Peyer's patch (tissue), 4 donors: ENCODE measurements around the gene TNFRSF8.

Experiments
- POLR2A ChIP-seq, 2 donors: fragments of 450-650 bp; IDR thresholded peaks; one replicate each; pipeline ENCODE4 v1.5.1; 2017; ENCODE audit warnings: antibody characterized with exemption in 2 of 2, mild to moderate bottlenecking in 2 of 2, moderate library complexity in 2 of 2
- TF ChIP-seq, protein P1 (sequence below), 6 experiments: fragments of 450-650 bp in 4 of 6; fragments of 200-600 bp in 2 of 6; sonication (generic) in 1 of 6; IDR thresholded peaks; one replicate each; pipeline ENCODE4 v1.5.1; 2017 to 2019; ENCODE audit warnings: antibody characterized with exemption in 6 of 6, mild to moderate bottlenecking in 3 of 6, moderate library complexity in 1 of 6

- TF ChIP-seq POLR2A (IDR thresholded peaks at IDR 0.05) = no peak
- TF ChIP-seq, protein P1, sequence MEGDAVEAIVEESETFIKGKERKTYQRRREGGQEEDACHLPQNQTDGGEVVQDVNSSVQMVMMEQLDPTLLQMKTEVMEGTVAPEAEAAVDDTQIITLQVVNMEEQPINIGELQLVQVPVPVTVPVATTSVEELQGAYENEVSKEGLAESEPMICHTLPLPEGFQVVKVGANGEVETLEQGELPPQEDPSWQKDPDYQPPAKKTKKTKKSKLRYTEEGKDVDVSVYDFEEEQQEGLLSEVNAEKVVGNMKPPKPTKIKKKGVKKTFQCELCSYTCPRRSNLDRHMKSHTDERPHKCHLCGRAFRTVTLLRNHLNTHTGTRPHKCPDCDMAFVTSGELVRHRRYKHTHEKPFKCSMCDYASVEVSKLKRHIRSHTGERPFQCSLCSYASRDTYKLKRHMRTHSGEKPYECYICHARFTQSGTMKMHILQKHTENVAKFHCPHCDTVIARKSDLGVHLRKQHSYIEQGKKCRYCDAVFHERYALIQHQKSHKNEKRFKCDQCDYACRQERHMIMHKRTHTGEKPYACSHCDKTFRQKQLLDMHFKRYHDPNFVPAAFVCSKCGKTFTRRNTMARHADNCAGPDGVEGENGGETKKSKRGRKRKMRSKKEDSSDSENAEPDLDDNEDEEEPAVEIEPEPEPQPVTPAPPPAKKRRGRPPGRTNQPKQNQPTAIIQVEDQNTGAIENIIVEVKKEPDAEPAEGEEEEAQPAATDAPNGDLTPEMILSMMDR (IDR thresholded peaks at IDR 0.05) = no peak
Measured at GRCh38 chr1:12157366-12158231, 94.5 kb downstream of the TNFRSF8 start.
